Measurements from ENCODE around the gene C19orf25. TPM values are rescaled to one million over a fixed set of nuclear protein-coding genes. Genes with fewer than 3 reads are reported as not detected.
A peak's percentile ranks its signal among the peaks of the same experiment; 100 is the strongest.

The C19orf25 gene
- total RNA-seq, 4 donors from 2014 or later, result 21.6 to 43.6 (median 29.8) TPM

- intact Hi-C loops (cut with DNase I), result no loop called here
- Histone ChIP-seq H3K4me1 (peaks cover 14 to 44% (median 32%) of the 10 kb centered on the region in 4 donors), H3K4me3 (no peak overlapping the region), H3K27me3 (peaks cover 4 to 76% (median 23%) of the 10 kb centered on the region in 4 donors), H3K36me3 (peaks cover 0 to 7% (median 3%) of the 10 kb centered on the region in 4 donors), H3K27ac (replicated peaks in 1 of 4) (peak overlapping the region in 1 of 4 donors; percentile 78), H3K9me3 (peaks cover 0 to 4% (median 0%) of the 10 kb centered on the region in 4 donors)
- TF ChIP-seq EP300 (IDR thresholded peaks at IDR 0.05) (no peak), POLR2AphosphoS5 (IDR thresholded peaks at IDR 0.05) (no peak), POLR2A (IDR thresholded peaks at IDR 0.05; ENCODE audit: low read depth) (no peak), CTCF (IDR thresholded peaks at IDR 0.05) (no peak)
- 91% methylated on average over 13 of the region's 45 CpGs for WGBS
- DNase-seq (ENCODE audit: extremely low spot score), result no peak
Observed at GRCh38 chr19:1505991-1506881, 27.2 kb upstream of the C19orf25 start.

GRCh38 chr19:1505012-1505411 is 26.0 kb upstream of the C19orf25 start:
- TF ChIP-seq POLR2AphosphoS5 (IDR thresholded peaks at IDR 0.05) (no peak), CTCF (IDR thresholded peaks at IDR 0.05) (no peak)
- Histone ChIP-seq H3K4me3 (no peak overlapping the region), H3K27ac (replicated peaks in 1 of 4) (no peak overlapping the region), H3K27me3 (peaks cover 4 to 67% (median 23%) of the 10 kb centered on the region in 4 donors), H3K36me3 (peaks cover 0 to 7% (median 3%) of the 10 kb centered on the region in 4 donors), H3K9me3 (peaks cover 0 to 4% (median 0%) of the 10 kb centered on the region in 4 donors), H3K4me1 (peaks cover 14 to 36% (median 26%) of the 10 kb centered on the region in 4 donors)
- DNase-seq (ENCODE audit: extremely low spot score), result no peak
- WGBS, result 72% methylated on average over 8 of the region's 8 CpGs
- intact Hi-C loops (cut with DNase I), result no loop called here

GRCh38 chr19:1503925-1504773 is 25.1 kb upstream of the C19orf25 start:
- Histone ChIP-seq H3K27me3 (peaks cover 4 to 67% (median 23%) of the 10 kb centered on the region in 4 donors), H3K4me1 (peaks cover 14 to 32% (median 25%) of the 10 kb centered on the region in 4 donors), H3K9me3 (peaks cover 0 to 4% (median 0%) of the 10 kb centered on the region in 4 donors), H3K36me3 (peaks cover 0 to 7% (median 3%) of the 10 kb centered on the region in 4 donors), H3K4me3 (no peak overlapping the region), H3K27ac (replicated peaks in 1 of 4) (no peak overlapping the region)
- intact Hi-C loops (cut with DNase I), result no loop called here
- no peak for DNase-seq (ENCODE audit: extremely low spot score)
- TF ChIP-seq POLR2A (IDR thresholded peaks at IDR 0.05; ENCODE audit: low read depth), result no peak
- TF ChIP-seq POLR2AphosphoS5 (IDR thresholded peaks at IDR 0.05), result no peak
- WGBS, result 62% methylated on average over 15 of the region's 23 CpGs

GRCh38 chr19:1503089-1503924 is 24.3 kb upstream of the C19orf25 start:
- 7% methylated on average over 32 of the region's 49 CpGs for WGBS
- DNase-seq (ENCODE audit: extremely low spot score), result no peak
- Histone ChIP-seq H3K27me3 (peaks cover 4 to 65% (median 23%) of the 10 kb centered on the region in 4 donors), H3K9me3 (peaks cover 0 to 2% (median 0%) of the 10 kb centered on the region in 4 donors), H3K27ac (replicated peaks in 1 of 4) (no peak overlapping the region), H3K4me3 (peak overlapping the region in 2 of 4 donors; percentile 20 to 30), H3K36me3 (peaks cover 0 to 7% (median 3%) of the 10 kb centered on the region in 4 donors), H3K4me1 (peaks cover 14 to 30% (median 24%) of the 10 kb centered on the region in 4 donors)
- TF ChIP-seq POLR2AphosphoS5 (IDR thresholded peaks at IDR 0.05), result no peak
- peak; percentile 57 to 77 (median 61) for TF ChIP-seq CTCF (IDR thresholded peaks at IDR 0.05)
- TF ChIP-seq POLR2A (IDR thresholded peaks at IDR 0.05; ENCODE audit: low read depth), result no peak
- TF ChIP-seq EP300 (IDR thresholded peaks at IDR 0.05), result no peak
- intact Hi-C loops (cut with DNase I), result no loop called here

All from esophagus muscularis mucosa (tissue), 4 donors.